PC-3 (cell line): ENCODE data around the gene EIF2B5.

Experiments
- CTCF ChIP-seq: fragments of 300-600 bp; sonication (generic); conservative IDR thresholded peaks from 2 replicates; pipeline ENCODE4 v1.5.1; 2017; ENCODE audit warnings: antibody characterized with exemption, low read depth, mild to moderate bottlenecking, low read length
- EZH2phosphoT487 ChIP-seq: fragments of 300-600 bp; sonication (generic); IDR thresholded peaks from 2 replicates; pipeline ENCODE4 v1.6.1; 2018; ENCODE audit warnings: mild to moderate bottlenecking, antibody characterized with exemption, low read length, borderline replicate concordance

- TF ChIP-seq CTCF: no peak
- no peak for TF ChIP-seq EZH2phosphoT487
These were observed 40.3 kb downstream of the EIF2B5 start for GRCh38 chr3:184175506-184175905.
